HG03045 (cell line): ENCODE measurements around the gene DGKE.

ENCODE experiments used
- ATAC-seq: cut with Tn5 transposase; IDR thresholded peaks from one replicate; pipeline ENCODE4 v1.9.1; 2021; ENCODE audit warnings: mild to moderate bottlenecking, moderate library complexity; ENCODE audit not compliant: unreplicated experiment

The DGKE gene

GRCh38 chr17:56845934-56846333, 12.0 kb downstream of the DGKE start:
- ATAC-seq: no peak

GRCh38 chr17:56847106-56847505, 13.2 kb downstream of the DGKE start:
- ATAC-seq: no peak

- ATAC-seq: no peak
Observed at GRCh38 chr17:56849131-56849530, 15.2 kb downstream of the DGKE start.

DNA sequence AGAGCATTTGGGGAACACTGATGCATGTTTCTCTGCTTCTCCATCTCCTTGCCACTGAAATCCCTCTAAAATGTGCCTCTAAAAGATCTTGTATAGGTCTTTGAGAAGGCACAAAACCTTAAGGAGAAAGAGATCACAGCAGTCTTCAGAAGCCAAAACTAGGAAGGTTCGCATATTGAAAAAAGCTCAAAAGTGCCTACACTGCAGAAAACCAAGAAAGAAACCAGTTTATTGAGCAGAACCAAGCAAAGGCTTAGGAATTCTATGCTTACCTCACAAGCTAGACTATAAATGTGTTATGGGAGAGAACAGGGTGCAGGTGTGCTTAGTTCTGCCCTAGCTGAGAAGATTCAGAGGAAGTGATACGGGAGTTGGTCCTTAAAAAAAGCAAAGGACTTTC, 16.6 kb downstream of the DGKE start:
- ATAC-seq: no peak

GRCh38 chr17:56851008-56851407, 17.1 kb downstream of the DGKE start:
- no peak for ATAC-seq

DNA sequence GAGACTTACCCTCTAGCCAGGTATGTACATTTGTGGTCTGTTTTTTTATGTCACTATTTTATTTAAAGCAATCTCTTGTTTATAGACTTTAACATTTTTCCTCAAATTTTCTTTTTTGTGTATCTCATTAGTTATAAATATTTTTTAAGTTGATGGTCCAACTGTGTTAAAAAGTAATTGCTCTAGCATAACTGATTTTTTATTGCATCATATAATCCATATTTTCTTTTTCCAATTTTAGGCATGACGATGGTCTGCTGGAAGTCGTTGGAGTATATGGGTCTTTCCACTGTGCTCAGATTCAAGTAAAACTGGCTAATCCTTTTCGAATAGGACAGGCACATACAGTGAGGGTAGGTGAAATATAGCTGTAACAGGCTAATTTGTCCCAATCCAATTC, 27.9 kb downstream of the DGKE start:
- no peak for ATAC-seq

DNA sequence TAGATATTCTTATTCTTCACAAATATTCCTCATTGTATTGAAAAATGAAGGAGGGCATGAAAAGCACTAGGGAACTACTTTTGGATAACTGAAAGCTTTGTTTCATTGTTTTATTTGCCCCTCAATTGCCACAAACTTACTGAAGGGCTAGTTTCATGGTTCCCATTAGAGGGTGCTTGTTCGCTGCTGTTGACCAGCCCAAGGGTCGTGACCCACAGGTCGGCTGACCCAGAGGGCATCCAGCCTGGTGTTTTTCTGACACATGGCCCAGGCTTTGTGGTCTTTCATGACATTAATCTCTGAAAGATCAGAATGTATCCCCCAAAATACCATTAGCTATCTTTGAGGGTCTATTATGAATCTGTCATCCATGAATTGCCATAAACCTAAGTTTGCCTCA, 30.0 kb downstream of the DGKE start:
- no peak for ATAC-seq

DNA sequence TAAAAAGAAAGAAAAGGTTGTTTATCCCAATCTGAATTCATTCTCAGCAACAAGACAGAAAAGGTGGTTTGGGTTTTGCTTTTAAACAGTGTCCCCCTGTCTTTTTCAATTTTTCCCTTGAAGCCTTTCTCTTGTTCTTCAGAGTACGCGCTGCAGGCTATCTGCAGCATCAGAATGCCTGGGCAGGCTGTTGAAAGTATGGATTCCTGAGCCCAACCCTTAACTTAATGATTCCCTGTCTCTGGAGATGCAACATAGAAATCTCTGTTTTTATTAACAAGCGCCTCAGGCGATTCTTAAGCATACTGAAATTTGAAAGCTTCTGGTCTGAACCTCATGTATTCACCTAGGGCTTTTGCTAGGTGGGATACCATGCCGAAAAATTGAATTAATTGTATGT, 32.1 kb downstream of the DGKE start:
- no peak for ATAC-seq

GRCh38 chr17:56866496-56866895, 32.5 kb downstream of the DGKE start:
- no peak for ATAC-seq

GRCh38 chr17:56867948-56868376, 34.0 kb downstream of the DGKE start:
- ATAC-seq: no peak

DNA sequence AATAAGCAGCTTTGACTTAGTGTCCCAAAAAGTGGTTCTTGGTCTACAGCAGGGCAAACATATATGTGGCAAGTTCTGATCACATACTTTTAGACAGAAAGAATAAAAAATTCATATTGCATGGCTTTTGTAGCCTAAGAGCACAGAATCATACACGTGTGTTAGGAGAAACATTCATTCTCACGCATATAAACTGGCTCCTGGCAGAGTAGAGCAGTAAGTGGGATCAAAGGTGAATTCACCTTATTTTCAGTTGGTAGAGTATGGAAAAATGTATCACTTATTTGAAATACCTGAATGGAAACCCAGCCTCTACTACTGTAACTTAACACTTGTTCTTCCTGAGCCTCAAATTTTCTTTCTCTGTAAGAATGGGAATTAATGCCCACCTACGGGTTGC, 34.8 kb downstream of the DGKE start:
- ATAC-seq: no peak

GRCh38 chr17:56870081-56870651, 36.2 kb downstream of the DGKE start:
- ATAC-seq: peak; percentile 73

GRCh38 chr17:56876766-56877179, 42.8 kb downstream of the DGKE start:
- no peak for ATAC-seq

GRCh38 chr17:56879280-56879679, 45.3 kb downstream of the DGKE start:
- no peak for ATAC-seq

DNA sequence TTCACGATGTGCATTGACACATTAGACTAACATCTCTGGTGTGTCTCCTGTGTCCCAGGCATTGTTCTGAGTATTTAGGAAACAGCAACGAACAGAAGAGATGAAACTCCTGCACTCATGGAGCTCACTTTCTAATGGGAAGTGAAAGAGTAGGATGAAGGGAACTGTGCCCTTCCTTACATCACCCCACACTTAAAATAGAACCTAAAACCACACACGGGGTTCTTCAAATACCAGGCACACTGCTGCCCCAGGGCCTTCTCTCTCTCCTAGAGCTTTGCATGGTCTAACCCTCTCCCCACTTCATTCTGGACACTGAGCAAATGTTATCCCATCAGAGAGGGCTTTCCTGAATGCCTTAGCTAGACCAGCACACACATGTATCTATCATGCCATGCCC, 46.2 kb downstream of the DGKE start:
- ATAC-seq: no peak

- ATAC-seq: no peak
Observed at GRCh38 chr17:56880571-56880970, 46.6 kb downstream of the DGKE start.

DNA sequence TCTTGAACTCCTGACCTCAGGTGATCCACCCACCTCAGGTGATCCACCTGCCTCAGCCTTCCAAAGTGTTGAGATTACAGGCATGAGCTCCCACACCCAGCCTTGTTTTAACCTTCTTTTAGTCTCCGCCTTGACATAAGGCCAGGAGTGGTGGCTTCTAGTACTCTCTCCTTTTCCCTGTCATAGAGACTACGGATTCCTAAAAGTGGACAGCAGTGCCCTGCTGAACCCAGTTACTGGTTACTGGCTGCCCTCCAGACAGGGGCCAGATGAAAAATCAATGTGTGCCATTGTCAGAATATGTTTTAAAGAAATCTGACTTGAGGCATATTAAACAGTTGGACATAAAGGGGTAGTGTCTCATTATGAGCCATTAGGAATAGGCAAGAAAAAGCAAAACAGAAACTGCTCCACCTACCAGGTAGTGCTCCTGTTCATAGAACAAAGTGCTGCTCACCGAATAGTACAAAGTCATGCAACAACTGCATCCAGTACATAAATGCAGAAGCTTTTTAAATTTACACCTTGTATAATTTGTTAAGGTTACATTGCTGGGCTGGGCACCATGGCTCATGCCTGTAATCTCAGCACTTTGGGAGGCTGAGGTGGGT, 47.8 kb downstream of the DGKE start:
- no peak for ATAC-seq

DNA sequence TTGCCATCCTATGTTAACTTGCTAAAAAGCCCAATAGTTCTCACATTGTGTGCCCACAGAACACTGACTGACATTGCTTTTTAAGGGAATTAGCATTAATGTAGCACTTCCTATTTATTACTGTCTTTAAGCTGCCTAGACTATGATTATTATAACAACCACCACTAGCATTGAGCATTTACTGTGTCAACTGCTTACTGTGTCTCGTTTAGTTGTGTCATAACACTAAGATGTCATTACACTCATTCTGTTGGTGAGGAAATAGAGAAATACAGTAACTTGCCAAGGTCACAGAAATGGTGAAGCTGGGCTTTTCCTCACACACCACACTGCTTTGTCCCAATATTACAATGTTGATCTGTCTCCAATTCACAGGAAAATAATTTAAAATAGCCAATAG, 49.7 kb downstream of the DGKE start:
- no peak for ATAC-seq

DNA sequence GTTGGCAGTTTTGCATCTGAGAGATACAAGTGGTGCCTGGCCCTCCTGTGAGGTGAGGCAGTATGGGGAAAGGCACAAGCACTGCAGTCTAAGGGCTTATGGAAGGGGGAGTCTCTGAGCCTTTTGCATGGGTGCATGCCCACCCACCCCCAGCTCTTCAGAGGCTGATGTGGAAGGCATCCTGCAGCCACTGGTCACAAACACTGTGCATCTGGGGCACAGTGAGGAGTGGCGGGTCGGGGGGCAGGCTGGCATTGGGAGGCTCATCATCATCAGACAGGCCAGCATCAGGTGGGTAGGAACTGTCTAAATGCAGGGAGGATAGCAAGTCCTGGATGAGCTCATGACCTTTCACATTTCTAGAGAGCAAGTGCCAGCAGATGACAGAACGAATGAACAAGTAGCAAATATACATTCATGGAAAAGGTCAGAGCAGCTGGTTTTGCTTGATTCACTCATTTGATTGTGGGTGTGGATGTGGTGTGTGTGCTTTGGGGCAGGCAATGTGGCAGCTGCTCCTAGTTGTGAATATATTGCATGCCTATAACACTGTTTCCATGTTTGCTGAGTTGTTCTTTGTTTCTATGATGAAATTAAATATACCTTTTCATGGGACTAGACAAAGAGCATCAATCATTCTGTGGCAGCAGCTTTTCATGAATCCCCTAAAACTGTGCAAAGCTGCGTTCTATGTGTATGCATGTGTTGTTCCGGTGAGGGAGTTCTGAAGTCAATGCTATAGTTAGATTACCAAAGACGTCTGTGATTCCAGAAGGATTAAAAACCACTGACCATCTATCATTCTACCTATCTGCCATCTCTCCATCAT, 50.7 kb downstream of the DGKE start:
- no peak for ATAC-seq

GRCh38 chr17:56885312-56885657, 51.3 kb downstream of the DGKE start:
- no peak for ATAC-seq

DNA sequence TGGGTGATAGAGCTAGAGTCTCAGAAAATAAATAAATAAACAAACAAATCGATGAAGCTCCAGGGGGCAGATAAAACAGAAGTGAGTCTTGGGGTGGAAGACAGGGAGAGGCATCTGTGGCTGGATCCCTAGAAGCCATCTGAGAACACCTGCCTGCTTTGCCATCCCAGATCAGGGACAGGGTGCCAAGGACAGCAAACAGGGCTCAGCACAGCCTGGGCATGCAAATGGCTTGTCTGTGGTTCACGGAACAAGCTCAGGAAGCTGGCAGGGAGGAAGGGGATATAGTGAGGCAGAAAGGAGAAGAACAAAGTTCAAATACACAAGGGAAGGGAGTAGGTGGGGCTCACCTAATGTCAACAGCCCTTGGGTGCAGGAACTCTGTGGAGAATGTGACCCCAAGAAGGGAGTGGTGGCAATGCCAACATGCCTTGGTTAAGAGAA, 52.4 kb downstream of the DGKE start:
- ATAC-seq: no peak

GRCh38 chr17:56887105-56887504, 53.2 kb downstream of the DGKE start:
- no peak for ATAC-seq
